ENCODE data around the gene FAM81A.
"Not testable (repeated sequence)": the region's sequence is repeated elsewhere in the genome, so short reads cannot be mapped to it uniquely, and the experiment has no call there.

Gene FAM81A

DNA sequence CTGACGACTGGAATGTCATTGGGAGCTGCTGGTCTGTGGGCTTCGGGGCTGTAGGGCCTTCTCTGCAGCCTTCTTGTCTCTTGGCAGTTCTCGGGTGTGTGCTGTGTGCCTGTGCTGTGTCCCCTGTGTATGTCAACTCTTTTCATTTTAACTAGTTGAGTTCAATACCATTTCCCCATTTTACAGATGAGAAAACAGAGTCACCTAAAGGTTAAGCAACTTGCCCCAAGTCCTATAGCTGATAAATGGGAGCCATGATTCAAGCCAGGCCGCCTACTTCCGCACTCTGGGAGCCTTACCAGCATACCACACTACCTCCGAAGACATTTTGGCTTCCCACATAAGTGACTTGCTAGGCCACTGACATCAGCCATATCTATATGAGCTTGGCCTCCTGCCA, 85.7 kb downstream of the FAM81A start:
- H3K4me3 ChIP-seq (ENCODE audit: low read depth, low read length), result no peak overlapping the region
- DNase-seq (ENCODE audit: low read depth, low spot score), result no peak
- TF ChIP-seq, protein P1, sequence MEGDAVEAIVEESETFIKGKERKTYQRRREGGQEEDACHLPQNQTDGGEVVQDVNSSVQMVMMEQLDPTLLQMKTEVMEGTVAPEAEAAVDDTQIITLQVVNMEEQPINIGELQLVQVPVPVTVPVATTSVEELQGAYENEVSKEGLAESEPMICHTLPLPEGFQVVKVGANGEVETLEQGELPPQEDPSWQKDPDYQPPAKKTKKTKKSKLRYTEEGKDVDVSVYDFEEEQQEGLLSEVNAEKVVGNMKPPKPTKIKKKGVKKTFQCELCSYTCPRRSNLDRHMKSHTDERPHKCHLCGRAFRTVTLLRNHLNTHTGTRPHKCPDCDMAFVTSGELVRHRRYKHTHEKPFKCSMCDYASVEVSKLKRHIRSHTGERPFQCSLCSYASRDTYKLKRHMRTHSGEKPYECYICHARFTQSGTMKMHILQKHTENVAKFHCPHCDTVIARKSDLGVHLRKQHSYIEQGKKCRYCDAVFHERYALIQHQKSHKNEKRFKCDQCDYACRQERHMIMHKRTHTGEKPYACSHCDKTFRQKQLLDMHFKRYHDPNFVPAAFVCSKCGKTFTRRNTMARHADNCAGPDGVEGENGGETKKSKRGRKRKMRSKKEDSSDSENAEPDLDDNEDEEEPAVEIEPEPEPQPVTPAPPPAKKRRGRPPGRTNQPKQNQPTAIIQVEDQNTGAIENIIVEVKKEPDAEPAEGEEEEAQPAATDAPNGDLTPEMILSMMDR (IDR thresholded peaks at IDR 0.05; ENCODE audit: low read depth, low read length), result no peak
- in situ Hi-C loops (cut with HindIII; ENCODE audit: low sequenced_read_pairs), result no loop called here

DNA sequence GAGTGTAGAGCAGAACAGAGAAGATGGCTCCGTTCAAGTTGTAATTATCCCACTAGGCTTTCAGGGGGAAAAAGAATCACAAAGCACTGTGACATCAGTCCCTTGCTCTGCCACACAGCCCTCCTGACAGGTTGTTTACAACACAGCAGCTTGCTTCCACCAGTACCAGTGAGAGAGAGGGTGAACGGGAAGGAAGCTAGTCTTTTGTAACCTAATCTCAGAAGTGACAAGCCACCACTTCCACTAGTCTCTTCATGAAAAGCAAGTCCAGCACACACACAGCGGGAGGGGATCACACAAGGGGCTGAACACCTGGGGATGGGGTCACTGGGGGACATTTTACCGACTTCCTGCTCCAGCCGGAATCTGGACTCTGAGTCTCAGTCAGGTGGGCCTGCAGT, 86.3 kb downstream of the FAM81A start:
- no peak for DNase-seq (ENCODE audit: low read depth, low spot score)
- H3K4me3 ChIP-seq (ENCODE audit: low read depth, low read length), result no peak overlapping the region
- in situ Hi-C loops (cut with HindIII; ENCODE audit: low sequenced_read_pairs), result no loop called here
- TF ChIP-seq, protein P1 (IDR thresholded peaks at IDR 0.05; ENCODE audit: low read depth, low read length), result no peak

DNA sequence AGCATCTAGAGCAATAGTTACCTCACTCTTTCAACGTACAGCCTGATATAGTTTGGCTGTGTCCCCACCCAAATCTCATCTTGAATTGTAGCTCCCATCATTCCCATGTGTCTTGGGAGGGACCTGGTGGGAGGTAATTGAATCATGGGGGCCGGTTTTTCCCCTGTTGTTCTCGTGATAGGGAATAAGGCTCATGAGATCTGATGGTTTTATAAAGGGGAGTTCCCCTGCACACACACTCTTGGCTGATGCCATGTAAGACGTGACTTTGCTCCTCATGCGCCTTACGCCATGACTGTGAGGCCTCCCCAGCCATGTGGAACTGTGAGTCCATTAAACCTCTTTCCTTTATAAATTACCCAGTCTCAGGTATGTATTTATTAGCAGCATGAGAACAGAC, 88.5 kb downstream of the FAM81A start:
- in situ Hi-C loops (cut with HindIII; ENCODE audit: low sequenced_read_pairs); H3K4me3 ChIP-seq (ENCODE audit: low read depth, low read length); DNase-seq (ENCODE audit: low read depth, low spot score): not testable (repeated sequence)

DNA sequence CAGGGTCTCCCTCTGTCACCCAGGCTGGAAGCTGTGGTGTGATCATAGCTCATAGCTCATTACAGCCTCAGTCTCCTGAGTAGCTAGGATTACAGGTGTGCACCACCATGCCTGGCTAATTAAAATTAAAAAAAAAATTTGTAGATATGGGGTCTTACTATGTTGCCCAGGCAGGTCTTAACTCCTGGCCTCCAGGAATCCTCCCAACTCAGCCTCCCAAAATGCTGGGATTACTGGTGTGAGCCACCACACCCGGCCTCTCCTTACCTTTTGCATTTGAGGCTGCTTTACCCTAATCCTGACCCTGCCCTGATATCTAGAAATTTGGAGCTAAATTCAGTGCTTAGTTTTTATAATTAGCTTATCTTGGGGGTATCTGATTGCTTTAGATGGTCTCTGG, 90.4 kb downstream of the FAM81A start:
- TF ChIP-seq, protein P1 (IDR thresholded peaks at IDR 0.05; ENCODE audit: low read depth, low read length), result no peak
- no peak overlapping the region for H3K4me3 ChIP-seq (ENCODE audit: low read depth, low read length)
- no peak for DNase-seq (ENCODE audit: low read depth, low spot score)
- in situ Hi-C loops (cut with HindIII; ENCODE audit: low sequenced_read_pairs), result no loop called here

DNA sequence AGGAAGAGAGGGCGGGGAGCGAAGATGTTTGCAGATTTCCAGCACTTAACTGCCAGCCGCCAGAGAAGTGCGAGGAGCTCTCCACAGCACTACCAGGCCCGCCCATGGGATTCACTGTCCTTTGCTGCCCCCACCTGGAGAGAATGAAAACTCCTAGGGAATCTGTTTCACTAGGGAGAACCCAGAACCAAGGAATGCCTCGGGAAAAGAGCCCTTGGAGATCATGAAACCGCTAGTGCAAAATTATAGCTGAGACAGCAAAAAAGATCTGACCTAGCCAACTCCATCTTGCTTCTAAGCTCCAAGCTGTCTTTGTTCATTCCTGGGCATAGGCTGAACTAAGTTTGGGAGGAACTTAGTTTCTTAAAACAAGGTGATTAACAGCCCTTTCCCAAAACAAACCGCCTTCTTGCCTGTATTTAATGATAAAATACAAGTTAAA, 91.0 kb downstream of the FAM81A start:
- in situ Hi-C loops (cut with HindIII; ENCODE audit: low sequenced_read_pairs), result no loop called here
- TF ChIP-seq, protein P1 (IDR thresholded peaks at IDR 0.05; ENCODE audit: low read depth, low read length), result peak; percentile 83
- DNase-seq (ENCODE audit: low read depth, low spot score), result peak; percentile 83
- no peak overlapping the region for H3K4me3 ChIP-seq (ENCODE audit: low read depth, low read length)

DNA sequence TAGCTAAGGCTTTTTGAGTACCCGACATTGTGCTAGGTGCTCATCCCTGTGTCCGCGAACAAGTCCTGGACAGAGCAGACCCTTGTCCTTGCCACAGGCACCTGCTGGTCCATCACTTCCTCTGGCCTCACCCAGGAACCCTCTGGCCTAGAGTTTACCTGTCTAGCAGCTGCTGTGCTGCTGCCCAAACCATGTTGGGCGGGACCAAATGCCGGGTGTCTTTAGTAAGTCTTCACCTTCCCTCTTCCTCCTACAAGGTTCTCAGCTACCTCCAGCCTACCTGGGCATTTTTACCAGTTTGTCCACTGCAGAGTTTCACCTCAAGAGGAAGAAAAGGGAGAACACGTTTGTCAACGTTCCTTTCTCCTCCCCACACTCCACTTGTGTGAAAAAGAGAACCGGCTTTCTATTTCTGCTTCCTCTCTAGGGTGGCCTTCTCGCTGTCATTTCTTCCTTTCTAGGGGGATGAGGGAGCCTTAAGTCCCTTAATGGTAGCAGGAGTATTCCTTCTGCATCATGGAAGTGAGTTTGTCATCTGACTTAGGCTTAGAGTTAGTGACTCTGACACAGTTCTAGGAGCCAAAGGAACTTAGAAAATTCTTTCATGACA, 93.2 kb downstream of the FAM81A start:
- in situ Hi-C loops (cut with HindIII; ENCODE audit: low sequenced_read_pairs), result no loop called here
- no peak for DNase-seq (ENCODE audit: low read depth, low spot score)
- TF ChIP-seq, protein P1 (IDR thresholded peaks at IDR 0.05; ENCODE audit: low read depth, low read length), result no peak
- no peak overlapping the region for H3K4me3 ChIP-seq (ENCODE audit: low read depth, low read length)

DNA sequence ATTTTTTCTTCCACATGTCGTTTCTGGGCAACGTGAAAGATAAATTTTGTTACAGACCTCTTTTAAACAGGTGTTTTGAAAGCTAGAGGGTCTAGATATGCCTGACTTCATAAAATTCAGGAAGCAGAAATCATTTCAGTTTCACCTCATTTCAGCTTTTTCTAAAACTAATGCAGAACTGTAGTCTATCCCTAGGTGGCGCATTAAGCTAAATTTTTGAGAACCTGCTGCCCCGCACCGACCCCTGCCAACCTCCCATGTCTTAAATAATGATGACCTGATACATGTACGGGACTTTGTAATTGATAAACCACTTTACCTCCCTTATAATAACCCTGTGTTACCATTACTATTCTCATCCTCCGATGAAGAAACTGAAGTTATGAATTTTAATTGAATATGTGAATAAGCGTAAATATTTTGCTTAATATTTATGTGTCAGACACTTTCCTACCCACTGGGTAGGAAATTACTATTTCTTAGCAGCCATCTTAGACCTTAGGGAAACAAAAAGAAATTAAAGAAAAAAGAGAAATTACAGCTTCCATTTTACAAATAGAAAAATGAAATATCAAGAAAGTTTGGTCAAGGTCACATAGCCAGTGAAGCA, 94.9 kb downstream of the FAM81A start:
- in situ Hi-C loops (cut with HindIII; ENCODE audit: low sequenced_read_pairs), result no loop called here
- peak; percentile 43 for DNase-seq (ENCODE audit: low read depth, low spot score)
- no peak overlapping the region for H3K4me3 ChIP-seq (ENCODE audit: low read depth, low read length)
- TF ChIP-seq, protein P1 (IDR thresholded peaks at IDR 0.05; ENCODE audit: low read depth, low read length), result peak; percentile 72
